Fibroblast of lung (primary cell): ENCODE results near the gene JAKMIP3. TPM values are rescaled to one million over a fixed set of nuclear protein-coding genes. Genes with fewer than 3 reads are reported as not detected.

Experiments
- DNase-seq, 2 donors: peaks; one replicate each; pipeline versions ENCODE4 v3.0.0 to v3.0.0-alpha.2; 2010; ENCODE audit warnings: low read depth in 2 of 2
- H2AFZ ChIP-seq: 2 replicates; pipeline ENCODE4 v1.5.1; 2012; ENCODE audit warnings: low read length, control low read depth, inconsistent platforms
- H3K27ac ChIP-seq: 2 replicates; pipeline ENCODE4 v1.5.1; 2011; ENCODE audit warnings: low read length, control low read depth; ENCODE audit not compliant: insufficient read depth
- H3K27me3 ChIP-seq: 2 replicates; pipeline ENCODE4 v1.5.1; 2011; ENCODE audit warnings: mild to moderate bottlenecking, low read length; ENCODE audit not compliant: control insufficient read depth, insufficient read depth
- H3K36me3 ChIP-seq: 2 replicates; pipeline ENCODE4 v1.5.1; 2011; ENCODE audit warnings: low read length; ENCODE audit not compliant: control insufficient read depth, insufficient read depth
- H3K4me1 ChIP-seq: 2 replicates; pipeline ENCODE4 v1.5.1; 2011; ENCODE audit warnings: low read length; ENCODE audit not compliant: control insufficient read depth, insufficient read depth; ENCODE audit errors: extremely low read depth
- H3K4me2 ChIP-seq: 2 replicates; pipeline ENCODE4 v1.5.1; 2011; ENCODE audit warnings: low read length, control low read depth; ENCODE audit not compliant: insufficient read depth; ENCODE audit errors: extremely low read depth
- H3K4me3 ChIP-seq, 4 experiments: fragments of 200-600 bp in 1 of 4; sonication (generic) in 1 of 4; replicated peaks in 1 of 4; 2 replicates each; pipeline ENCODE4 v1.5.1; 2011 to 2016; ENCODE audit warnings: low read length in 4 of 4, low read depth in 3 of 4, mild to moderate bottlenecking in 3 of 4, control low read depth in 2 of 4, inconsistent platforms in 1 of 4, mixed read lengths in 1 of 4; ENCODE audit not compliant: insufficient read depth in 1 of 4; ENCODE audit errors: control extremely low read depth in 1 of 4
- H3K79me2 ChIP-seq: 2 replicates; pipeline ENCODE4 v1.5.1; 2012; ENCODE audit warnings: mild to moderate bottlenecking, low read length, inconsistent platforms; ENCODE audit not compliant: control insufficient read depth, insufficient read depth
- H3K9ac ChIP-seq: 2 replicates; pipeline ENCODE4 v1.5.1; 2011; ENCODE audit warnings: mild to moderate bottlenecking, low read length, control low read depth; ENCODE audit not compliant: insufficient read depth
- H3K9me3 ChIP-seq: 2 replicates; pipeline ENCODE4 v1.5.1; 2012; ENCODE audit warnings: low read depth, low read length; ENCODE audit not compliant: control insufficient read depth, insufficient read depth
- H4K20me1 ChIP-seq: 2 replicates; pipeline ENCODE4 v1.5.1; 2011; ENCODE audit warnings: low read length; ENCODE audit not compliant: control insufficient read depth, insufficient read depth; ENCODE audit errors: extremely low read depth
- CTCF ChIP-seq, 2 donors: IDR thresholded peaks in 1 of 2; conservative IDR thresholded peaks in 1 of 2; 1 replicate in 1 of 2; 2 replicates in 1 of 2; pipeline ENCODE4 v1.5.1; 2011 to 2012; ENCODE audit warnings: low read length in 2 of 2, control low read depth in 1 of 2, inconsistent platforms in 1 of 2, low read depth in 1 of 2, mild to moderate bottlenecking in 1 of 2
- EZH2 ChIP-seq: IDR thresholded peaks from 2 replicates; pipeline ENCODE4 v1.5.1; 2012; ENCODE audit warnings: low read length, control low read depth, mild to moderate bottlenecking; ENCODE audit errors: missing control alignments
- polyA plus RNA-seq, 2 donors: library from polyadenylated mRNA; depleted of rRNA in 1 of 2; stranded (reverse) in 1 of 2; unstranded in 1 of 2; fragments of >200 nt; gene quantifications; 2 replicates each; pipeline ENCODE4 v1.2.1, GENCODE V29; 2011 to 2012; ENCODE audit warnings: missing spikeins in 1 of 2
- total RNA-seq: library from RNA; depleted of rRNA; stranded (reverse); fragments of >200 nt; gene quantifications from 2 replicates; pipeline ENCODE4 v1.2.1, GENCODE V29; 2014

Gene JAKMIP3
- total and polyA plus RNA-seq, 2 donors (not counting 1 experiment from before 2014, with no cell fraction given) = 0.17 TPM

- H3K27ac ChIP-seq = no peak overlapping the region
- no peaks in the 10 kb centered on the region for H3K4me1 ChIP-seq
- H3K4me2 ChIP-seq = no peak overlapping the region
- no peaks in the 10 kb centered on the region for H3K36me3 ChIP-seq
- H3K9me3 ChIP-seq = no peaks in the 10 kb centered on the region
- H4K20me1 ChIP-seq = no peaks in the 10 kb centered on the region
- H2AFZ ChIP-seq = no peak overlapping the region
- no peaks in the 10 kb centered on the region for H3K79me2 ChIP-seq
- no peaks in the 10 kb centered on the region for H3K27me3 ChIP-seq
- DNase-seq = no peak
- H3K9ac ChIP-seq = no peak overlapping the region
- no peak for TF ChIP-seq EZH2
- no peak for TF ChIP-seq CTCF (conservative IDR thresholded peaks at IDR 0.05 in 1 of 2, IDR thresholded peaks at IDR 0.05 in 1 of 2; ENCODE audit: low read depth in 1 of 2, low read length in 2 of 2)
- H3K4me3 ChIP-seq = no peak overlapping the region
Measured at GRCh38 chr10:132021504-132022143, 44.1 kb upstream of the JAKMIP3 start.

- Histone ChIP-seq H3K9me3 (no peaks in the 10 kb centered on the region), H3K4me1 (no peaks in the 10 kb centered on the region), H3K27ac (no peak overlapping the region), H2AFZ (no peak overlapping the region), H3K4me3 (no peak overlapping the region), H3K36me3 (no peaks in the 10 kb centered on the region), H3K4me2 (no peak overlapping the region), H3K9ac (no peak overlapping the region), H3K79me2 (no peaks in the 10 kb centered on the region), H4K20me1 (no peaks in the 10 kb centered on the region), H3K27me3 (no peaks in the 10 kb centered on the region)
- no peak for DNase-seq
- TF ChIP-seq CTCF (conservative IDR thresholded peaks at IDR 0.05 in 1 of 2, IDR thresholded peaks at IDR 0.05 in 1 of 2; ENCODE audit: low read depth in 1 of 2, low read length in 2 of 2) = no peak
- TF ChIP-seq EZH2 = no peak
Measured at GRCh38 chr10:132022241-132022640, 43.5 kb upstream of the JAKMIP3 start.

DNA sequence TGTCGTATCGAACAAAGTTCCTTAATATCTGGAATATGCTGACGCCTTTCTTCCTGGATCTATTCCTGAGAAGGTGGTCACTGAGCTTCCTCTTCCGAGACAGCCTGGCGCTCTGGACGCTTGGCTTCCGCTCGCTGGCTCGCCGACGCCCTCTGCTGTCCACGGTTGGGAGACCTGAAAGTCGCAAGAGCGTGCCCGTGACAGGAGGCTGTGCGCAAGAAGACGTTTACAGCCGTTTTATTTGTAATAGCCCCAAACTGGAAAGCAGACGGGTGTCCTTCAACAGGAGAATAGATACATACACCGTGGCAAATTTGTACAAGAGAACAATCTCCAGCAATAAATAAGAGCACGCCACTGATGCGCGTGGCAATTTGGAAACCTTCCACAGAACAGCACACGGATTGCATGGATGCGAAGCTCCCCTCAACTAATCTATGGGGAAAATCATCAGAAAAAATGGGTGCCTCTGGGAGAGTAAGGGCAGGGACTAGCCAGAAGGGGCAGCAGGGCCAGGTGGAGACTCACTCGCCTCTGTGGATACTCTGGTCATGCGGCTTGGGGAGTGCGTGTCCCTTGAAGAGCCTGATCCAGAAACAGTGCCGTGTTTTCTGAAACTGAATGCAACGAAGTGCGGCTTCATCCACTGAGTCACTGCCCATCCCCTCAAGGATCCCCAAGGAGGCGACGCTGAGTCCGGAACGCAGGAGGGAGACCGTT lies 42.5 kb upstream of the JAKMIP3 start:
- Histone ChIP-seq H3K27me3 (no peaks in the 10 kb centered on the region), H3K4me3 (peak overlapping the region; percentile 3 to 48 (median 42)), H3K27ac (no peak overlapping the region), H3K9ac (no peak overlapping the region), H3K4me2 (peak overlapping the region; percentile 69), H2AFZ (peak overlapping the region; percentile 7), H4K20me1 (no peaks in the 10 kb centered on the region), H3K79me2 (no peaks in the 10 kb centered on the region), H3K36me3 (no peaks in the 10 kb centered on the region), H3K4me1 (no peaks in the 10 kb centered on the region), H3K9me3 (no peaks in the 10 kb centered on the region)
- TF ChIP-seq EZH2 (no peak), CTCF (conservative IDR thresholded peaks at IDR 0.05 in 1 of 2, IDR thresholded peaks at IDR 0.05 in 1 of 2; ENCODE audit: low read depth in 1 of 2, low read length in 2 of 2) (peak; percentile 86 to 92)
- peak; percentile 58 to 75 for DNase-seq
